Vagina (tissue), 2 donors: ENCODE data around the gene LRRC61.

Experiments
- POLR2AphosphoS5 ChIP-seq, 2 donors: sonication (generic); formaldehyde crosslinking; IDR thresholded peaks; one replicate each; pipeline ENCODE4 v1.9.0; 2017; ENCODE audit warnings: antibody characterized with exemption in 2 of 2, mild to moderate bottlenecking in 2 of 2, low read depth in 1 of 2; ENCODE audit not compliant: insufficient read depth in 1 of 2
- TF ChIP-seq, protein P1 (sequence below), 3 experiments: fragments of 450-650 bp in 2 of 3; fragments of 200-600 bp in 1 of 3; sonication (generic) in 1 of 3; IDR thresholded peaks; one replicate each; pipeline ENCODE4 v1.5.1; 2017 to 2019; ENCODE audit warnings: antibody characterized with exemption in 3 of 3, mild to moderate bottlenecking in 2 of 3, moderate library complexity in 2 of 3

DNA sequence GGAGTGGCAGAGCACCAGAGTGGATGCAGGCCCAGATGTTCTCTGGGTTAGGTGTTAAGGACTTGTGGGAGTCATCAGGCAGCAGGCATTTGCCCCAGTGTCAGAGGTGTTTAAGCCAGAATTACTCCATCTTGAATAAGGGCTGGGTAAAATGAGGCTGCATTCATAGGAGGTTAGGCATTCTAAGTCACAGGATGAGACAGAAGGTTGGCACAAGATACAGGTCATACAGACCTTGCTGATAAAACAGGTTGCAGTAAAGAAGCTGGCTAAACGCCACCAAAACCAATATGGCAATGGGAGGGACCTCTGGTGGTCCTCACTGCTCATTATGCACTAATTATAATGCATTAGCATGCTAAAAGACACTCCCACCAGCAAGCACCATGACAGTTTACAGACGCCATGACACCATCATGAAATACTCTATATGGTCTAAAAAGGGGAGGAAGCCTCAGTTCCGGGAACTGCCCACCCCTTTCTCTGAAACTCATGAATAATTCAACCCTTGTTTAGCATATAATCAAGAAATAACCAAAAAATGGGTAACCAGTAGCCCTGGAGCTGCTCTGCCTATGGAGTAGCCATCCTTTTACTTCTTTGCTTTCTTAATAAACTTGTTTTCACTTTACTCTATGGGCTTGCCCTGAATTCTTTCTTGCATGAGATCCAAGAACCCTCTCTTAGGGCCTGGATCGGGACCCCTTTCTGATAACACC is 882 bp upstream of the LRRC61 start:
- TF ChIP-seq POLR2AphosphoS5 (IDR thresholded peaks at IDR 0.05; ENCODE audit: insufficient read depth in 1 of 2, low read depth in 1 of 2): no peak
- TF ChIP-seq, protein P1, sequence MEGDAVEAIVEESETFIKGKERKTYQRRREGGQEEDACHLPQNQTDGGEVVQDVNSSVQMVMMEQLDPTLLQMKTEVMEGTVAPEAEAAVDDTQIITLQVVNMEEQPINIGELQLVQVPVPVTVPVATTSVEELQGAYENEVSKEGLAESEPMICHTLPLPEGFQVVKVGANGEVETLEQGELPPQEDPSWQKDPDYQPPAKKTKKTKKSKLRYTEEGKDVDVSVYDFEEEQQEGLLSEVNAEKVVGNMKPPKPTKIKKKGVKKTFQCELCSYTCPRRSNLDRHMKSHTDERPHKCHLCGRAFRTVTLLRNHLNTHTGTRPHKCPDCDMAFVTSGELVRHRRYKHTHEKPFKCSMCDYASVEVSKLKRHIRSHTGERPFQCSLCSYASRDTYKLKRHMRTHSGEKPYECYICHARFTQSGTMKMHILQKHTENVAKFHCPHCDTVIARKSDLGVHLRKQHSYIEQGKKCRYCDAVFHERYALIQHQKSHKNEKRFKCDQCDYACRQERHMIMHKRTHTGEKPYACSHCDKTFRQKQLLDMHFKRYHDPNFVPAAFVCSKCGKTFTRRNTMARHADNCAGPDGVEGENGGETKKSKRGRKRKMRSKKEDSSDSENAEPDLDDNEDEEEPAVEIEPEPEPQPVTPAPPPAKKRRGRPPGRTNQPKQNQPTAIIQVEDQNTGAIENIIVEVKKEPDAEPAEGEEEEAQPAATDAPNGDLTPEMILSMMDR (IDR thresholded peaks at IDR 0.05): no peak
